H9 (cell line): ENCODE data around the gene GNA12. TPM values are rescaled to one million over a fixed set of nuclear protein-coding genes. Genes with fewer than 3 reads are reported as not detected.
"Not testable (repeated sequence)": the region's sequence is repeated elsewhere in the genome, so short reads cannot be mapped to it uniquely, and the experiment has no call there.

Experiments used
- DNase-seq: peaks from one replicate; pipeline ENCODE4 v3.0.0-alpha.2; 2017
- H2AFZ ChIP-seq: one replicate; pipeline ENCODE4 v1.6.1; 2013; ENCODE audit warnings: mild to moderate bottlenecking, low read length, control low read depth, moderate library complexity
- H2AK5ac ChIP-seq: 2 replicates; pipeline ENCODE4 v1.6.1; 2013; ENCODE audit warnings: low read length, control low read depth, mixed read lengths; ENCODE audit not compliant: insufficient read length
- H2BK120ac ChIP-seq: one replicate; pipeline ENCODE4 v1.6.1; 2013; ENCODE audit warnings: low read depth, mild to moderate bottlenecking, low read length, control low read depth, inconsistent platforms; ENCODE audit not compliant: poor library complexity, severe bottlenecking
- H2BK12ac ChIP-seq: 2 replicates; pipeline ENCODE4 v1.6.1; 2013; ENCODE audit warnings: low read length, control low read depth, mixed read lengths, low read depth; ENCODE audit not compliant: insufficient read length
- H2BK15ac ChIP-seq: 2 replicates; pipeline ENCODE4 v1.6.1; 2013; ENCODE audit warnings: low read depth, low read length, control low read depth
- H2BK20ac ChIP-seq: one replicate; pipeline ENCODE4 v1.6.1; 2013; ENCODE audit warnings: low read depth, mild to moderate bottlenecking, low read length, control low read depth, inconsistent platforms; ENCODE audit not compliant: poor library complexity, severe bottlenecking
- H2BK5ac ChIP-seq: 2 replicates; pipeline ENCODE4 v1.6.1; 2013; ENCODE audit warnings: low read length, control low read depth, mixed read lengths; ENCODE audit not compliant: insufficient read length
- H3K14ac ChIP-seq: 2 replicates; pipeline ENCODE4 v1.6.1; 2013; ENCODE audit warnings: low read length, control low read depth; ENCODE audit not compliant: insufficient read depth
- H3K18ac ChIP-seq: 2 replicates; pipeline ENCODE4 v1.6.1; 2013; ENCODE audit warnings: low read depth, mild to moderate bottlenecking, mixed read lengths, low read length, control low read depth; ENCODE audit not compliant: insufficient read length
- H3K23ac ChIP-seq: 2 replicates; pipeline ENCODE4 v1.6.1; 2013; ENCODE audit warnings: low read length, control low read depth, mixed read lengths, low read depth; ENCODE audit not compliant: insufficient read length
- H3K23me2 ChIP-seq: 2 replicates; pipeline ENCODE4 v1.6.1; 2013; ENCODE audit warnings: low read depth, mild to moderate bottlenecking, mixed read lengths, low read length, control low read depth; ENCODE audit not compliant: insufficient read length, poor library complexity, severe bottlenecking
- H3K27ac ChIP-seq: 2 replicates; pipeline ENCODE4 v1.5.1; 2013; ENCODE audit warnings: low read length, control low read depth, mixed read lengths, low read depth; ENCODE audit not compliant: insufficient read length
- H3K27me3 ChIP-seq: 2 replicates; pipeline ENCODE4 v1.6.1; 2013; ENCODE audit warnings: low read length, control low read depth, inconsistent platforms; ENCODE audit not compliant: insufficient read depth
- H3K4ac ChIP-seq: 2 replicates; pipeline ENCODE4 v1.6.1; 2013; ENCODE audit warnings: low read depth, mild to moderate bottlenecking, control low read depth, inconsistent platforms, low read length, moderate library complexity
- H3K4me1 ChIP-seq: 2 replicates; pipeline ENCODE4 v1.6.1; 2013; ENCODE audit warnings: low read length, control low read depth, inconsistent platforms; ENCODE audit not compliant: insufficient read depth
- H3K4me2 ChIP-seq: 2 replicates; pipeline ENCODE4 v1.6.1; 2013; ENCODE audit warnings: low read length, control low read depth, mixed read lengths; ENCODE audit not compliant: insufficient read length, insufficient read depth
- H3K56ac ChIP-seq: 2 replicates; pipeline ENCODE4 v1.6.1; 2013; ENCODE audit warnings: low read depth, mild to moderate bottlenecking, mixed read lengths, low read length, control low read depth; ENCODE audit not compliant: insufficient read length
- H3K79me1 ChIP-seq: 2 replicates; pipeline ENCODE4 v1.6.1; 2013; ENCODE audit warnings: low read depth, mild to moderate bottlenecking, moderate library complexity, low read length, control low read depth, inconsistent platforms; ENCODE audit not compliant: insufficient read depth, poor library complexity, severe bottlenecking
- H3K79me2 ChIP-seq: 2 replicates; pipeline ENCODE4 v1.6.1; 2013; ENCODE audit warnings: low read length, control low read depth, inconsistent platforms; ENCODE audit not compliant: insufficient read depth
- H3K9ac ChIP-seq: 2 replicates; pipeline ENCODE4 v1.6.1; 2013; ENCODE audit warnings: low read length, control low read depth, mixed read lengths; ENCODE audit not compliant: insufficient read length; ENCODE audit errors: extremely low read depth
- H3K9me3 ChIP-seq: one replicate; pipeline ENCODE4 v1.6.1; 2013; ENCODE audit warnings: low read depth, low read length, inconsistent platforms; ENCODE audit not compliant: control insufficient read depth
- H3T11ph ChIP-seq: one replicate; pipeline ENCODE4 v1.6.1; 2013; ENCODE audit warnings: mild to moderate bottlenecking, low read length, control low read depth, inconsistent platforms
- H4K20me1 ChIP-seq: one replicate; pipeline ENCODE4 v1.6.1; 2013; ENCODE audit not compliant: control insufficient read depth, insufficient read length, insufficient read depth
- H4K5ac ChIP-seq: 2 replicates; pipeline ENCODE4 v1.6.1; 2013; ENCODE audit warnings: low read depth, mild to moderate bottlenecking, mixed read lengths, low read length, control low read depth; ENCODE audit not compliant: insufficient read length
- H4K8ac ChIP-seq: replicated peaks from 2 replicates; pipeline ENCODE4 v1.6.1; 2013; ENCODE audit warnings: low read length, control low read depth, mixed read lengths, low read depth; ENCODE audit not compliant: insufficient read length
- H4K91ac ChIP-seq: 2 replicates; pipeline ENCODE4 v1.6.1; 2013; ENCODE audit warnings: low read depth, mild to moderate bottlenecking, moderate library complexity, mixed read lengths, low read length, control low read depth; ENCODE audit not compliant: insufficient read length
- H3K27ac Mint-ChIP-seq, 3 experiments: 2 replicates in 2 of 3; 3 replicates in 1 of 3; pipeline ENCODE4 v1.8.0; 2020 to 2021; ENCODE audit warnings: mixed read lengths in 3 of 3, mild to moderate bottlenecking in 1 of 3, moderate library complexity in 1 of 3
- H3K27me3 Mint-ChIP-seq: 2 replicates; pipeline ENCODE4 v1.8.0; 2021; ENCODE audit warnings: low read depth, mild to moderate bottlenecking, moderate library complexity, mixed read lengths
- H3K36me3 Mint-ChIP-seq, 3 experiments: 2 replicates in 2 of 3; 3 replicates in 1 of 3; pipeline ENCODE4 v1.8.0; 2020 to 2021; ENCODE audit warnings: low read depth in 3 of 3, mixed read lengths in 3 of 3; ENCODE audit not compliant: insufficient read depth in 1 of 3
- H3K4me1 Mint-ChIP-seq, 2 experiments: 2 replicates each; pipeline ENCODE4 v1.8.0; 2020; ENCODE audit warnings: mixed read lengths in 2 of 2
- H3K4me3 Mint-ChIP-seq, 2 experiments: 2 replicates in 1 of 2; 3 replicates in 1 of 2; pipeline ENCODE4 v1.8.0; 2020 to 2021; ENCODE audit warnings: mild to moderate bottlenecking in 2 of 2, mixed read lengths in 2 of 2, moderate library complexity in 1 of 2
- H3K9me3 Mint-ChIP-seq, 2 experiments: 2 replicates in 1 of 2; 3 replicates in 1 of 2; pipeline ENCODE4 v1.8.0; 2020; ENCODE audit warnings: mild to moderate bottlenecking in 2 of 2, mixed read lengths in 2 of 2, moderate library complexity in 1 of 2
- WGBS: extraction: QIAGEN DNeasy Blood & Tissue Kit; methylation state at CpG from one replicate; pipeline ENCODE4 v1.1.7; 2013; ENCODE audit warnings: missing lambda C conversion rate, low lambda C conversion rate, mixed read lengths; ENCODE audit not compliant: insufficient read length; ENCODE audit errors: extremely low coverage; 5-methylcytosine and 5-hydroxymethylcytosine counted together
- total RNA-seq: library from RNA; stranded (reverse); gene quantifications from 2 replicates; pipeline ENCODE4 v1.2.1, GENCODE V29; 2021

GNA12 gene
- total RNA-seq, 1 experiment from 2014 or later: 60.2 TPM

GRCh38 chr7:2693420-2694121, 150.5 kb downstream of the GNA12 start:
- peak overlapping the region in 1 of 3 experiments; percentile 28; a peak in 2 of 7 replicates for H3K27ac Mint-ChIP-seq
- not testable (repeated sequence) for H3K9ac ChIP-seq, H4K8ac ChIP-seq, H3K79me2 ChIP-seq, H3K4me3 Mint-ChIP-seq, H3K27me3 ChIP-seq, H3K9me3 ChIP-seq, H3K4ac ChIP-seq, H2AFZ ChIP-seq, H2BK120ac ChIP-seq, H2BK20ac ChIP-seq, H3K27ac ChIP-seq, H3K18ac ChIP-seq, H3K4me1 Mint-ChIP-seq, H2BK5ac ChIP-seq, H4K20me1 ChIP-seq, H3K9me3 Mint-ChIP-seq, H4K91ac ChIP-seq, H2BK12ac ChIP-seq, H2BK15ac ChIP-seq, H3K4me2 ChIP-seq, H3K79me1 ChIP-seq, H3K36me3 Mint-ChIP-seq, H3K56ac ChIP-seq, H4K5ac ChIP-seq, H2AK5ac ChIP-seq, H3K4me1 ChIP-seq, H3T11ph ChIP-seq, H3K23me2 ChIP-seq, DNase-seq, H3K14ac ChIP-seq, H3K23ac ChIP-seq
- peaks cover 28% of the 10 kb centered on the region for H3K27me3 Mint-ChIP-seq
- WGBS: no CpG with 5 or more reads among the region's 19 CpGs
